HG03135 (cell line): ENCODE measurements around the gene PLPPR2.
"Not testable (repeated sequence)": the region's sequence is repeated elsewhere in the genome, so short reads cannot be mapped to it uniquely, and the experiment has no call there.

ENCODE experiments used
- ATAC-seq: cut with Tn5 transposase; IDR thresholded peaks from one replicate; pipeline ENCODE4 v1.9.1; 2021; ENCODE audit warnings: mild to moderate bottlenecking, moderate library complexity; ENCODE audit not compliant: unreplicated experiment

The PLPPR2 gene

GRCh38 chr19:11355160-11356073 lies at the start of gene PLPPR2:
PLPPR2 (plus strand) TSS chr19:11355432; CDS start chr19:11357674, 2,242 bp downstream.
- no peak for ATAC-seq

GRCh38 chr19:11306337-11306736 lies 48.9 kb upstream of the PLPPR2 start:
- no peak for ATAC-seq

- not testable (repeated sequence) for ATAC-seq
Measured at GRCh38 chr19:11320278-11320995, 34.8 kb upstream of the PLPPR2 start.

- ATAC-seq, result no peak
Measured at GRCh38 chr19:11321191-11322126, 33.8 kb upstream of the PLPPR2 start.

- ATAC-seq, result no peak
Measured at GRCh38 chr19:11322269-11323024, 32.8 kb upstream of the PLPPR2 start.

GRCh38 chr19:11323601-11324078 lies 31.6 kb upstream of the PLPPR2 start:
- no peak for ATAC-seq

GRCh38 chr19:11324079-11324661 lies 31.1 kb upstream of the PLPPR2 start:
- ATAC-seq, result no peak

- no peak for ATAC-seq
Measured at GRCh38 chr19:11324748-11325389, 30.4 kb upstream of the PLPPR2 start.

- ATAC-seq, result no peak
Measured at GRCh38 chr19:11325544-11325943, 29.7 kb upstream of the PLPPR2 start.

- no peak for ATAC-seq
Measured at GRCh38 chr19:11330127-11330526, 25.1 kb upstream of the PLPPR2 start.

GRCh38 chr19:11331502-11331901 lies 23.7 kb upstream of the PLPPR2 start:
- no peak for ATAC-seq

GRCh38 chr19:11332822-11333221 lies 22.4 kb upstream of the PLPPR2 start:
- no peak for ATAC-seq

GRCh38 chr19:11333838-11334237 lies 21.4 kb upstream of the PLPPR2 start:
- not testable (repeated sequence) for ATAC-seq

GRCh38 chr19:11335449-11336146 lies 19.6 kb upstream of the PLPPR2 start:
- ATAC-seq, result no peak

GRCh38 chr19:11337080-11337479 lies 18.2 kb upstream of the PLPPR2 start:
- ATAC-seq, result no peak

- ATAC-seq, result no peak
Measured at GRCh38 chr19:11338121-11338520, 17.1 kb upstream of the PLPPR2 start.

- ATAC-seq, result no peak
Measured at GRCh38 chr19:11338569-11339253, 16.5 kb upstream of the PLPPR2 start.
